Measurements from ENCODE around the gene GSTP1. TPM values are rescaled to one million over a fixed set of nuclear protein-coding genes. Genes with fewer than 3 reads are reported as not detected.
"Not testable (repeated sequence)": the region's sequence is repeated elsewhere in the genome, so short reads cannot be mapped to it uniquely, and the experiment has no call there.

The GSTP1 gene
- total RNA-seq, 2 experiments from 2014 or later = 339 to 406 TPM

DNA sequence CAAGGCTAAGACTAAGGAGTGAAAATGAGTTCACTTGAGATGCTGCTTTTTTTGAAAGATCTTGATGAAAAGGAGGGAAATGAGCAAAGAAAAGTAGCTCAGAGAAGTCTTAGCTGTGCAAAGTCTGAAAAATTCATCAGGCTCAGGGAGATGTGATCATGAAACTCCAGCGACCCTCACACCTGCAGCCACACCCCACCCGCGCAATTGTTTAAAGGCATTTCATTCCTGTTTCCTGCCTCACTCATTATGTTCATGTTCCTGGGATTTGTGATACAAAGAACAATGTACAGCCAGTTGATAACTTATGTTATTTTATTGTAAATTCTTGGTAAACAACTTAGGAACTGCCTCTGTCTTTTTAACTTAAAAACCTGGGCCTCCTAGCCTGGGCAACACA lies 8.7 kb upstream of the GSTP1 start:
- no peak overlapping the region for H3K27ac Mint-ChIP-seq
- ATAC-seq = no peak
- no peaks in the 10 kb centered on the region for H3K9me3 Mint-ChIP-seq (ENCODE audit: low read depth)
- H3K27me3 Mint-ChIP-seq = peaks cover 40% of the 10 kb centered on the region
- no peak overlapping the region for H3K4me3 Mint-ChIP-seq
- no peak for DNase-seq
- H3K4me1 Mint-ChIP-seq = peaks cover 10% of the 10 kb centered on the region
- no peaks in the 10 kb centered on the region for H3K36me3 Mint-ChIP-seq
- CTCF ChIA-PET = interaction anchor here (3.8 kb wide), 1 partner anchor 8 kb away, joined by 18 read pairs; the partner anchor contains the start of gene GSTP1

DNA sequence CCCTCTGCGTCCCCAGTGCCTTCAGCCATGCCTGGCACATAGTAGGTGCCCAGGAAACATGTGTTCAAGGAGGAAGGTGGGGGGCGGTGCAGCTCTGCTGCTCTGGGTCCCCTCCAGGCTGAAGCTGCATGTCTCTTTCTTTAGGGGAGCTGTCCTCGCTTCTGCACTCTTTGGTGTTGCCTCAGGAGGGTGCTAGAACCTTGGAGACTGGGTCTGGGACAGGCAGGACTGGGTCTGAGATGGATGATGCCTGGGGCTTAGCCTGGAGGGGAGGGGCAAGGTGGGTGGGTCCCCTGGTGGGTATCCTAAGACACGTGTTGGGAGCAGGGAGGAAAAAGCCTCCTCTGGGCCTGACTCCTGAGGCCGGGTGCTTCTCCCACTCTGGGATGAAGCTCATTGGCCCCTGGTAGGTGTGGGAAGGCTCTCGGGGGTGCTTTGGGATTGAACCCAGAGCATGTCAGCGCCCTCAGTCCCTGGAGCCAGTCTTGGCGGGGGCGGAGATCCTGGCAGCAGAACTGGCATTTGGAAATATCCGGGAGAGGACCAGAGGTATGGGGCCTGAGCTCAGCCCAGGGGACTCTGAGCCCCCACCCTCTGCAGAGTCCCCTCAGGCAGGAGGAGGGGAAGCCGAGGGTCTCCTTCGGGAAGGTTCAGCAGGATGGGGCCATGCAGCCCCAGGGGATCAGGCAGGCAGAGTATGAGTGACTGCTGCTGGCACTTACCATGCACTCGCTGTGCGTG lies 6.7 kb upstream of the GSTP1 start:
- Mint-ChIP-seq H3K27ac (no peak overlapping the region), H3K4me3 (no peak overlapping the region), H3K4me1 (peaks cover 11% of the 10 kb centered on the region), H3K9me3 (ENCODE audit: low read depth) (no peaks in the 10 kb centered on the region), H3K27me3 (peaks cover 50% of the 10 kb centered on the region), H3K36me3 (no peaks in the 10 kb centered on the region)
- CTCF ChIA-PET = interaction anchor here (0.7 to 1.3 kb wide), 3 partner anchors 15 to 71 kb away, joined by 3 to 6 read pairs (median 3); no protein-coding TSS in a partner anchor
- ATAC-seq = no peak
- no peak for DNase-seq

DNA sequence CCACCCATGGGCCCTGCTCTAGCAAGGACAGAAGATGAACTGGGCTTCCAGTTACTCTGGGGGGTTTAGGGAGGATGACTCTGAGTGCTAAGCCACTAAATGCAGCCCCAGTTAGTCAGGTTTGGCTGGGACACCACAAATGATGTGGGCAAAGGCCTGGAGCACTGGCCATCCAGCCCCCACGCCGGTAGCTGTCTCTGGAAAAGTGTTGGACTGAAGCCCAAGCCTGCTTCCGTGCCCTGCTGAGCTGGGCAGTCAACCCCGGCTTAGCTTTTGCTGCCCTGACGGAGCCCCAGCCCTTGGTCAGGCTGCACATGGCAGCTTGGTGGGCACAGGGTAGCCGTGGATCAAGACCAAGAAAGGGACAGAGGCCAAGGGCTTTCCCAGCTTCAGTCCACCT lies 5.7 kb upstream of the GSTP1 start:
- ATAC-seq = no peak
- CTCF ChIA-PET = interaction anchor here (1.6 kb wide), 2 partner anchors 21 to 51 kb away, joined by 3 to 7 read pairs; partner anchors contain the start of gene NUDT8
- Mint-ChIP-seq H3K36me3 (no peaks in the 10 kb centered on the region), H3K9me3 (ENCODE audit: low read depth) (no peaks in the 10 kb centered on the region), H3K4me1 (peaks cover 22% of the 10 kb centered on the region), H3K27me3 (peaks cover 49% of the 10 kb centered on the region), H3K27ac (no peak overlapping the region), H3K4me3 (no peak overlapping the region)
- no peak for DNase-seq

DNA sequence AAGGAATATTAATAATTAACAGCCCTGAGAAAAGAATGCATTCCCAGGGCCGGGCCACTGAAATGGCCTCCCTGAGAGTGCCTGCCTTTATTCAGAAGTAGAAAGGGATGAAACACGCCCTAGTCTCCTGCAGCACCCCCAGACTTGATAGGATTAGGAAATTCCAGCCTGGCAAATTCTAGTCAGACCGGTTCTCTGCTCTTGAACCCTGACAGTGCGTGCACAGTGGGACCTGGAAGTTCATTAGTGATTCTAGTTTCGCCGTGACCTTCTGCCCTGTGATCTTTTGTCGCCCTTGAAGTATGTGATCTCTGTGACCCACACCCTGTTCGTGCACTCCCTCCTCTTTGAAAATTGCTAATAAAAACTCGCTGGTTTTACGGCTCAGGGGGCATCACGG lies 2.1 kb upstream of the GSTP1 start:
- no peak overlapping the region for H3K27ac Mint-ChIP-seq
- no peak overlapping the region for H3K4me3 Mint-ChIP-seq
- ATAC-seq (no peak), DNase-seq (no peak)
- no peaks in the 10 kb centered on the region for H3K9me3 Mint-ChIP-seq (ENCODE audit: low read depth)
- peaks cover 17% of the 10 kb centered on the region for H3K36me3 Mint-ChIP-seq
- H3K4me1 Mint-ChIP-seq = peaks cover 42% of the 10 kb centered on the region
- CTCF ChIA-PET = interaction anchor here (0.8 to 2.9 kb wide), 4 partner anchors 8 to 16 kb away, joined by 3 to 18 read pairs (median 6); no protein-coding TSS in a partner anchor
- peaks cover 31% of the 10 kb centered on the region for H3K27me3 Mint-ChIP-seq

DNA sequence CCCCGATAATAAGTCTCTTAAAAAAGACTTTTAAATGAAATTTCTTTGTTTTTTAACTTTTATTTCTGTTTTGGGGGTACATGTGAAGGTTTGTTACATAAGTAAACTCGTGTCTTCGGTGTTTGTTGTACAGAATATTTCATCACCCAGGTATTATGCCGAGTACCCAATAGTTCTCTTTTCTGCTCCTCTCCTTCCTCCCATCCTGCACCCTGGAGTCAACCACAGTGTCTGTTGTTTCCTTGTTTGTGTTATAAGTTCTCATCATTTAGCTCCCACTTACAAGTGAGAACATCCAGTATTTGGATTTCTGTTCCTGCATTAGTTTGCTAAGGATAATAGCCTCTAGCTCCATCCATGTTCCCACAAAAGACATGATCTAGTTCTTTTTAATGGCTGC lies 1.6 kb upstream of the GSTP1 start:
- peaks cover 23% of the 10 kb centered on the region for H3K36me3 Mint-ChIP-seq
- no peak for ATAC-seq
- H3K27me3 Mint-ChIP-seq = peaks cover 31% of the 10 kb centered on the region
- H3K27ac Mint-ChIP-seq = no peak overlapping the region
- DNase-seq = no peak
- H3K4me1 Mint-ChIP-seq = peaks cover 47% of the 10 kb centered on the region
- H3K9me3 Mint-ChIP-seq (ENCODE audit: low read depth) = no peaks in the 10 kb centered on the region
- CTCF ChIA-PET = interaction anchor here (1.1 to 3.3 kb wide), 6 partner anchors 8 to 68 kb away, joined by 3 to 22 read pairs (median 14); partner anchors contain the start of genes ACY3 and NUDT8
- peak overlapping the region; percentile 88 for H3K4me3 Mint-ChIP-seq

DNA sequence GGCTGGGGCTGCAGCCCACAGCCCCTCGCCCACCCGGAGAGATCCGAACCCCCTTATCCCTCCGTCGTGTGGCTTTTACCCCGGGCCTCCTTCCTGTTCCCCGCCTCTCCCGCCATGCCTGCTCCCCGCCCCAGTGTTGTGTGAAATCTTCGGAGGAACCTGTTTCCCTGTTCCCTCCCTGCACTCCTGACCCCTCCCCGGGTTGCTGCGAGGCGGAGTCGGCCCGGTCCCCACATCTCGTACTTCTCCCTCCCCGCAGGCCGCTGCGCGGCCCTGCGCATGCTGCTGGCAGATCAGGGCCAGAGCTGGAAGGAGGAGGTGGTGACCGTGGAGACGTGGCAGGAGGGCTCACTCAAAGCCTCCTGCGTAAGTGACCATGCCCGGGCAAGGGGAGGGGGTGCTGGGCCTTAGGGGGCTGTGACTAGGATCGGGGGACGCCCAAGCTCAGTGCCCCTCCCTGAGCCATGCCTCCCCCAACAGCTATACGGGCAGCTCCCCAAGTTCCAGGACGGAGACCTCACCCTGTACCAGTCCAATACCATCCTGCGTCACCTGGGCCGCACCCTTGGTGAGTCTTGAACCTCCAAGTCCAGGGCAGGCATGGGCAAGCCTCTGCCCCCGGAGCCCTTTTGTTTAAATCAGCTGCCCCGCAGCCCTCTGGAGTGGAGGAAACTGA lies 731 bp downstream of the GSTP1 start:
- peak; percentile 58 for DNase-seq
- peak overlapping the region; percentile 70 for H3K4me3 Mint-ChIP-seq
- CTCF ChIA-PET = interaction anchor here (0.9 to 3.3 kb wide), 11 partner anchors 10 to 371 kb away, joined by 3 to 22 read pairs (median 4); partner anchors contain the start of gene NUDT8
- peaks cover 45% of the 10 kb centered on the region for H3K4me1 Mint-ChIP-seq
- H3K36me3 Mint-ChIP-seq = peaks cover 31% of the 10 kb centered on the region
- H3K9me3 Mint-ChIP-seq (ENCODE audit: low read depth) = no peaks in the 10 kb centered on the region
- H3K27ac Mint-ChIP-seq = peak overlapping the region; percentile 73
- H3K27me3 Mint-ChIP-seq = peaks cover 27% of the 10 kb centered on the region
- ATAC-seq = peak; percentile 34

DNA sequence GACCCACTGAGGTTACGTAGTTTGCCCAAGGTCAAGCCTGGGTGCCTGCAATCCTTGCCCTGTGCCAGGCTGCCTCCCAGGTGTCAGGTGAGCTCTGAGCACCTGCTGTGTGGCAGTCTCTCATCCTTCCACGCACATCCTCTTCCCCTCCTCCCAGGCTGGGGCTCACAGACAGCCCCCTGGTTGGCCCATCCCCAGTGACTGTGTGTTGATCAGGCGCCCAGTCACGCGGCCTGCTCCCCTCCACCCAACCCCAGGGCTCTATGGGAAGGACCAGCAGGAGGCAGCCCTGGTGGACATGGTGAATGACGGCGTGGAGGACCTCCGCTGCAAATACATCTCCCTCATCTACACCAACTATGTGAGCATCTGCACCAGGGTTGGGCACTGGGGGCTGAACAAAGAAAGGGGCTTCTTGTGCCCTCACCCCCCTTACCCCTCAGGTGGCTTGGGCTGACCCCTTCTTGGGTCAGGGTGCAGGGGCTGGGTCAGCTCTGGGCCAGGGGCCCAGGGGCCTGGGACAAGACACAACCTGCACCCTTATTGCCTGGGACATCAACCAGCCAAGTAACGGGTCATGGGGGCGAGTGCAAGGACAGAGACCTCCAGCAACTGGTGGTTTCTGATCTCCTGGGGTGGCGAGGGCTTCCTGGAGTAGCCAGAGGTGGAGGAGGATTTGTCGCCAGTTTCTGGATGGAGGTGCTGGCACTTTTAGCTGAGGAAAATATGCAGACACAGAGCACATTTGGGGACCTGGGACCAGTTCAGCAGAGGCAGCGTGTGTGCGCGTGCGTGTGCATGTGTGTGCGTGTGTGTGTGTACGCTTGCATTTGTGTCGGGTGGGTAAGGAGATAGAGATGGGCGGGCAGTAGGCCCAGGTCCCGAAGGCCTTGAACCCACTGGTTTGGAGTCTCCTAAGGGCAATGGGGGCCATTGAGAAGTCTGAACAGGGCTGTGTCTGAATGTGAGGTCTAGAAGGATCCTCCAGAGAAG lies 1.6 kb downstream of the GSTP1 start:
- CTCF ChIA-PET = interaction anchor here (0.9 to 3.3 kb wide), 6 partner anchors 12 to 207 kb away, joined by 3 to 22 read pairs (median 6); partner anchors contain the start of gene NUDT8
- H3K27ac Mint-ChIP-seq = peak overlapping the region; percentile 39
- peaks cover 31% of the 10 kb centered on the region for H3K36me3 Mint-ChIP-seq
- H3K4me3 Mint-ChIP-seq = peak overlapping the region; percentile 70
- ATAC-seq = no peak
- peaks cover 19% of the 10 kb centered on the region for H3K27me3 Mint-ChIP-seq
- H3K4me1 Mint-ChIP-seq = peaks cover 38% of the 10 kb centered on the region
- H3K9me3 Mint-ChIP-seq (ENCODE audit: low read depth) = no peaks in the 10 kb centered on the region
- no peak for DNase-seq

DNA sequence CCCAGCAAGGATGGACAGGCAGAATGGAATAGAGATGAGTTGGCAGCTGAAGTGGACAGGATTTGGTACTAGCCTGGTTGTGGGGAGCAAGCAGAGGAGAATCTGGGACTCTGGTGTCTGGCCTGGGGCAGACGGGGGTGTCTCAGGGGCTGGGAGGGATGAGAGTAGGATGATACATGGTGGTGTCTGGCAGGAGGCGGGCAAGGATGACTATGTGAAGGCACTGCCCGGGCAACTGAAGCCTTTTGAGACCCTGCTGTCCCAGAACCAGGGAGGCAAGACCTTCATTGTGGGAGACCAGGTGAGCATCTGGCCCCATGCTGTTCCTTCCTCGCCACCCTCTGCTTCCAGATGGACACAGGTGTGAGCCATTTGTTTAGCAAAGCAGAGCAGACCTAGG lies 2.3 kb downstream of the GSTP1 start:
- Mint-ChIP-seq H3K9me3 (ENCODE audit: low read depth) (no peaks in the 10 kb centered on the region), H3K27ac (peak overlapping the region; percentile 39), H3K36me3 (peaks cover 31% of the 10 kb centered on the region), H3K27me3 (peaks cover 13% of the 10 kb centered on the region), H3K4me3 (no peak overlapping the region), H3K4me1 (peaks cover 38% of the 10 kb centered on the region)
- no peak for DNase-seq
- CTCF ChIA-PET = interaction anchor here (1.0 kb wide), 1 partner anchor 13 kb away, joined by 3 read pairs; no protein-coding TSS in a partner anchor
- no peak for ATAC-seq

DNA sequence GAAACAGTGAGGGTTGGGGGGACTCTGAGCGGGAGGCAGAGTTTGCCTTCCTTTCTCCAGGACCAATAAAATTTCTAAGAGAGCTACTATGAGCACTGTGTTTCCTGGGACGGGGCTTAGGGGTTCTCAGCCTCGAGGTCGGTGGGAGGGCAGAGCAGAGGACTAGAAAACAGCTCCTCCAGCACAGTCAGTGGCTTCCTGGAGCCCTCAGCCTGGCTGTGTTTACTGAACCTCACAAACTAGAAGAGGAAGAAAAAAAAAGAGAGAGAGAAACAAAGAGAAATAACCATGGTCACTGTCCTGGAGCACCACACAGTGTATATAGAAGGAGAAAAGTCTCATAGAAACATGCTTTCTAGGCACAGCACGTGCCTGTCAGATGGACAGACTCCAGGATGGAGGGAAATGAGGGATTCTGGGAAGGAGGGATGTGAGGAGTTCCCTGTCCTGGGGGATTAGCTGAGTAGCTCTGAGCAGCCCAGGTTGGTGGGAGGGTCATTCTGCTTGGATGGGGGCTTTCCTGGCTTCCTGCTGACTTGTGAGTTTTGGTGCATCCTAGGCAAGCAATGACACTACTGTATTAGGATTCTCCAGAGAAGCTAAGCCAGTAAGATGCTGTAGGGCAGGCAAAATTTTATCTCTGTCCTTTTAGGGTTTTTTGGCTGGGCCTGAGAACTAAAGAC lies 3.1 kb downstream of the GSTP1 start:
- peaks cover 5% of the 10 kb centered on the region for H3K27me3 Mint-ChIP-seq
- H3K27ac Mint-ChIP-seq = no peak overlapping the region
- peaks cover 38% of the 10 kb centered on the region for H3K4me1 Mint-ChIP-seq
- no peak overlapping the region for H3K4me3 Mint-ChIP-seq
- ATAC-seq (no peak), DNase-seq (no peak)
- H3K9me3 Mint-ChIP-seq (ENCODE audit: low read depth) = no peaks in the 10 kb centered on the region
- H3K36me3 Mint-ChIP-seq = peaks cover 31% of the 10 kb centered on the region
- CTCF ChIA-PET = interaction anchor here (1.0 kb wide), 1 partner anchor 14 kb away, joined by 3 read pairs; no protein-coding TSS in a partner anchor

DNA sequence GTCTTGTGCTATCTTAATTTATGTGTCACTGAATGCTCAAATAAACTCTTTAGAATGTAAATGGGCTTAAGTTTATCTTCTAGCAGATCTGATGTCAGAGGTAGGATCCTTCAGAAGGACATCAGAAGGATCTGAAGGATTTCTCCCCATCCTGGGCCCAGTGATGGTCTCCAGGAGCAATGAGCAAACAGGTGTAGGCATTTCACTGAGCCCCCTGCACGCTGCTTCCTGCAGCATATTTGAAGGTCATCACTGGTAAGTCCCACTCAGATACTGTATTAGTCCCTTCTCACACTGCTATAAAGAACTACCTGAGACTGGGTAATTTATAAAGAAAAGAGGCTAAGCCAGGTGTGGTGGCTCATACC lies 4.5 kb downstream of the GSTP1 start:
- ATAC-seq (no peak), DNase-seq (no peak)
- CTCF ChIA-PET = no interaction called here
- Mint-ChIP-seq H3K4me3 (no peak overlapping the region), H3K9me3 (ENCODE audit: low read depth) (no peaks in the 10 kb centered on the region), H3K27ac (no peak overlapping the region), H3K36me3 (peaks cover 31% of the 10 kb centered on the region), H3K27me3 (peaks cover 1% of the 10 kb centered on the region), H3K4me1 (peaks cover 27% of the 10 kb centered on the region)

DNA sequence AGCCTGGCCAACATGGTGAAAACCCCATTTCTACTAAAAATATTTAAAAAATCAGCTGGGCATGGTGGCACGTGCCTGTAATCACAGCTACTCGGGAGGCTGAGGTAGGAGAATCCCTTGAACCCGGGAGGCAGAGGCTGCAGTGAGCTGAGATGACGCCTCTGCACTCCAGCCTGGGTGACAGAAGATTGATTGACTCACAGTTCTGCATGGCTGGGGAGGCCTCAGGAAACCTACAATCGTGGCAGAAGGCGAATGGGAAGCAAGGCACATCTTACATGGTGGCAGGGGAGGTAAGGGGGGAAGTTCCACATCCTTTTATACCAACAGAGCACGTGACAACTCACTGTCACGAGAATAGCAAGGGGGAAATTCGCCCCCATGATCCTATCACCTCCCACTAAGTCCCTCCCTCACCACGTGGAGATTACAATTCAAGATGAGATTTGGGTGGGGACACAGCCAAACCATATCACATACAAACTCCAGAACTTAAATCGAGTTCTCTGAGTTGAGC lies 5.3 kb downstream of the GSTP1 start:
- Mint-ChIP-seq H3K36me3 (peaks cover 31% of the 10 kb centered on the region), H3K4me1 (peaks cover 25% of the 10 kb centered on the region)
- ATAC-seq; CTCF ChIA-PET; H3K4me3 Mint-ChIP-seq; H3K27me3 Mint-ChIP-seq; H3K27ac Mint-ChIP-seq; H3K9me3 Mint-ChIP-seq (ENCODE audit: low read depth); DNase-seq: not testable (repeated sequence)

DNA sequence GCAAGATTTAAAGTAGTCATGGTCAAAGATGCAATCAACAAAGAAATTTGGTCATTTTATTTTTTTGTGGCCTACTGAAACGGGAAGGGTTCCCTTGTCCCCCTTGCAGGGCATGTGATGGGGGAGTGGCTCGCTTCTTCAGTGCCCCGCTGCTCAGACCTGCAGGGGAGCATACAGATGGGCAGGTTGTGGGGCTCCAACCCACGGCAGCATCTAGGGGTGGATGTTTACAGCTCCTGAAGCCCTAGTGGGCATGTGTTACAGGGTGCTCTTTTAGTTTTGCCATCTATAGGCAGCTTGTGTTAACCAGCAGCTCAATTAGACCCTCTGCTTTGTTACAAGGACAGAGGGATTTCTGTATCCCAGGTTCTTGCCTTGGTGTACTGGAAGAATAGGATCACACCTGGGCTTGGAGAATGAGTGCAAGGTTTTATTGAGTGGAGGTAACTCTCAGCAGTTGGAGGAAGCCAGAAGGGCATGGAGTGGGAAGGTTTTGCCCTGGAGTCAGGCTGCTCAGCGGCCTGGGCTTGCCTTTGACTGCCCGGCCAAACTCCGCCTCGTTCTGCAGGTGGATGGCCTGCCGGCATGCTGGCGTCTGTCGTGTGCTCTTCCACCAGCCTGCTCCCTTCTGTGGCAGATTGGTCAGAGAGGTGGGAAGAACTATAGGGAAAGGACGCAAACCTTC lies 9.4 kb downstream of the GSTP1 start:
- no peak for DNase-seq
- Mint-ChIP-seq H3K9me3 (ENCODE audit: low read depth) (no peaks in the 10 kb centered on the region), H3K27me3 (peaks cover 4% of the 10 kb centered on the region), H3K4me3 (no peak overlapping the region), H3K27ac (no peak overlapping the region), H3K36me3 (peaks cover 2% of the 10 kb centered on the region), H3K4me1 (no peaks in the 10 kb centered on the region)
- ATAC-seq = no peak
- CTCF ChIA-PET = interaction anchor here (0.6 to 4.8 kb wide), 3 partner anchors 9 to 1451 kb away, joined by 3 to 26 read pairs (median 3); no protein-coding TSS in a partner anchor
